SK-N-SH treated with all-trans-retinoic acid at 6 μM for 48 hours (cell line): ENCODE results near the gene LRRC4C.

Experiments
- ATAC-seq: fragments of 200-7000 bp; cut with Tn5 transposase; 3 replicates; pipeline ENCODE4 v1.9.1; 2020; ENCODE audit warnings: mild to moderate bottlenecking, moderate library complexity
- ARNTL ChIP-seq: fragments of 450-650 bp; formaldehyde crosslinking; IDR thresholded peaks from 2 replicates; pipeline ENCODE4 v1.5.0; 2020; ENCODE audit warnings: low read depth, mild to moderate bottlenecking, moderate library complexity, borderline replicate concordance
- BACH2 ChIP-seq: fragments of 250-450 bp; sonication (Bioruptor Pico); IDR thresholded peaks from 2 replicates; pipeline ENCODE4 v1.9.0; 2021; ENCODE audit warnings: mild to moderate bottlenecking, borderline replicate concordance
- CSDC2 ChIP-seq: fragments of 250-450 bp; sonication (Bioruptor Pico); IDR thresholded peaks from 2 replicates; pipeline ENCODE4 v1.5.0; 2020; ENCODE audit warnings: mild to moderate bottlenecking, moderate library complexity
- ESRRG ChIP-seq: fragments of 250-450 bp; sonication (Bioruptor Pico); IDR thresholded peaks from 2 replicates; pipeline ENCODE4 v1.6.1; 2021; ENCODE audit warnings: mild to moderate bottlenecking
- ISL1 ChIP-seq: fragments of 250-450 bp; sonication (Bioruptor Pico); IDR thresholded peaks from 2 replicates; pipeline ENCODE4 v2.1.2; 2022; ENCODE audit warnings: mild to moderate bottlenecking, moderate library complexity
- OSR1 ChIP-seq: fragments of 250-450 bp; sonication (Bioruptor Pico); IDR thresholded peaks from 2 replicates; pipeline ENCODE4 v1.8.0; 2022; ENCODE audit warnings: moderate library complexity, mild to moderate bottlenecking, inconsistent platforms
- PATZ1 ChIP-seq: fragments of 250-450 bp; sonication (Bioruptor Pico); IDR thresholded peaks from 2 replicates; pipeline ENCODE4 v1.8.0; 2020; ENCODE audit warnings: mild to moderate bottlenecking, moderate library complexity, borderline replicate concordance
- POU6F1 ChIP-seq: fragments of 250-450 bp; sonication (Bioruptor Pico); IDR thresholded peaks from 2 replicates; pipeline ENCODE4 v1.8.0; 2021; ENCODE audit warnings: low read depth, mild to moderate bottlenecking, moderate library complexity, borderline replicate concordance
- RARB ChIP-seq: fragments of 250-450 bp; sonication (Bioruptor Pico); IDR thresholded peaks from 2 replicates; pipeline ENCODE4 v1.8.0; 2021; ENCODE audit warnings: mild to moderate bottlenecking, moderate library complexity
- SNAI2 ChIP-seq: fragments of 250-450 bp; sonication (Bioruptor Pico); IDR thresholded peaks from 2 replicates; pipeline ENCODE4 v1.5.0; 2020; ENCODE audit warnings: mild to moderate bottlenecking, moderate library complexity
- TCF4 ChIP-seq: fragments of 250-450 bp; sonication (Bioruptor Pico); IDR thresholded peaks from 2 replicates; pipeline ENCODE4 v1.8.0; 2021; ENCODE audit warnings: mild to moderate bottlenecking, moderate library complexity, borderline replicate concordance
- TOX ChIP-seq: fragments of 250-450 bp; sonication (Bioruptor Pico); IDR thresholded peaks from 2 replicates; pipeline ENCODE4 v1.8.0; 2021; ENCODE audit warnings: mild to moderate bottlenecking, moderate library complexity, borderline replicate concordance
- ZC3H10 ChIP-seq: fragments of 250-450 bp; sonication (Bioruptor Pico); IDR thresholded peaks from 2 replicates; pipeline ENCODE4 v1.5.1; 2021; ENCODE audit warnings: mild to moderate bottlenecking, moderate library complexity
- ZFP3 ChIP-seq: fragments of 250-450 bp; sonication (Bioruptor Pico); IDR thresholded peaks from 2 replicates; pipeline ENCODE4 v1.5.0; 2020; ENCODE audit warnings: mild to moderate bottlenecking, moderate library complexity
- ZFP30 ChIP-seq: fragments of 450-650 bp; formaldehyde crosslinking; IDR thresholded peaks from 2 replicates; pipeline ENCODE4 v1.5.0; 2022; ENCODE audit warnings: mild to moderate bottlenecking, moderate library complexity
- ZNF565 ChIP-seq: fragments of 450-650 bp; formaldehyde crosslinking; conservative IDR thresholded peaks from 2 replicates; pipeline ENCODE4 v1.5.0; 2020; ENCODE audit warnings: low read depth, mild to moderate bottlenecking, moderate library complexity
- ZNF8 ChIP-seq: fragments of 450-650 bp; formaldehyde crosslinking; IDR thresholded peaks from 2 replicates; pipeline ENCODE4 v1.5.0; 2020; ENCODE audit warnings: mild to moderate bottlenecking, moderate library complexity
- TF ChIP-seq, protein P1 (sequence below): fragments of 250-450 bp; sonication (Bioruptor Pico); IDR thresholded peaks from 2 replicates; pipeline ENCODE4 v1.5.0; 2020; ENCODE audit warnings: mild to moderate bottlenecking, moderate library complexity
- TF ChIP-seq, protein P2 (sequence below): fragments of 250-450 bp; sonication (Bioruptor Pico); IDR thresholded peaks from 2 replicates; pipeline ENCODE4 v1.5.1; 2020; ENCODE audit warnings: low read depth, mild to moderate bottlenecking, moderate library complexity

Gene LRRC4C

DNA sequence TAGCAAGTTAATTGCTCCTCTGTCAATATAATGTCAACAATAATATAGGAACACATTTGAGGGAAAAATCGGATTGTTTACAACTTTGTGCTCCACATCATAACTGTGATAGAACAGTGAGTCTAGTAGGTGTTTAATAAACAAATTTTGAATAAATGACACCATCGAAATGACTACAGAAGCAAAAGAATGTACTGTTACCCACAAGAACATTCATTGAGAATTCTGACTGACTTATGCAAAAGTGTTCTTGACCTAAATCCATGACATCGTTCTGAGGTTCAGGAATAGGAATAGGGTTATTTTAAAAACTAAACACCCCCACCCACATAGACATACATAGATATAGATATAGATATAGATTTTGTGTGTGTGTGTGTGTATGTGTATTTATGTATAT, 8.4 kb downstream of the LRRC4C start:
- TF ChIP-seq ZC3H10 (no peak), SNAI2 (CRISPR knock-in tag) (no peak), POU6F1 (CRISPR knock-in tag) (no peak), RARB (CRISPR knock-in tag) (no peak)
- no peak for ATAC-seq

DNA sequence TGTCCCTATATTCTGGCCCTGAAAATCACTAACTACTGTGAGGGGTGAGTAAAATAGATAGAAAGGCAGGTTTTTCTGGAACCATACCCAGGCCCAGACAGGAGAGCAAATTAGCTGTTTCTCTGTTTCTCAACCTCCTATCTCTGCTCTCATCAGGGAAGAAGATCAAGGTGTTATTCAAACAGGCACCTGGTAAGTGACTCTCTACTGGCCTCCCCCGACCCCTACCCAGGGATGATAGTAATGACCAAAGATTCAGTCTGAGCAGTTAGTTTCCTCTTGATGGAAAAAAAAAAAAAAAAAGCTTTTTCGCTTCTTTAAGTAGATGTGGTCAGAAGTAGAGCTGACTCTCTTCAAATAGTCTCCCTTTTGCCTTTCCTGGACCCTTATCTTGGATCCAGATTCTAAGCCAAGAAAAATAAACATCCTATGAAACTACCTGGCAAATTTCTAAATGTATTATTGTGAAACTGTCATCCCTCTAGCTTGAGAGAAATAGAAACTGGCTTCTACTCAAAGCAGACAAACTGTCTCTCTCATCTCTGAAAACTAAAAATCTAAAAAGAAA, 9.9 kb downstream of the LRRC4C start:
- no peak for TF ChIP-seq OSR1
- no peak for TF ChIP-seq ZFP3
- TF ChIP-seq, protein P1, sequence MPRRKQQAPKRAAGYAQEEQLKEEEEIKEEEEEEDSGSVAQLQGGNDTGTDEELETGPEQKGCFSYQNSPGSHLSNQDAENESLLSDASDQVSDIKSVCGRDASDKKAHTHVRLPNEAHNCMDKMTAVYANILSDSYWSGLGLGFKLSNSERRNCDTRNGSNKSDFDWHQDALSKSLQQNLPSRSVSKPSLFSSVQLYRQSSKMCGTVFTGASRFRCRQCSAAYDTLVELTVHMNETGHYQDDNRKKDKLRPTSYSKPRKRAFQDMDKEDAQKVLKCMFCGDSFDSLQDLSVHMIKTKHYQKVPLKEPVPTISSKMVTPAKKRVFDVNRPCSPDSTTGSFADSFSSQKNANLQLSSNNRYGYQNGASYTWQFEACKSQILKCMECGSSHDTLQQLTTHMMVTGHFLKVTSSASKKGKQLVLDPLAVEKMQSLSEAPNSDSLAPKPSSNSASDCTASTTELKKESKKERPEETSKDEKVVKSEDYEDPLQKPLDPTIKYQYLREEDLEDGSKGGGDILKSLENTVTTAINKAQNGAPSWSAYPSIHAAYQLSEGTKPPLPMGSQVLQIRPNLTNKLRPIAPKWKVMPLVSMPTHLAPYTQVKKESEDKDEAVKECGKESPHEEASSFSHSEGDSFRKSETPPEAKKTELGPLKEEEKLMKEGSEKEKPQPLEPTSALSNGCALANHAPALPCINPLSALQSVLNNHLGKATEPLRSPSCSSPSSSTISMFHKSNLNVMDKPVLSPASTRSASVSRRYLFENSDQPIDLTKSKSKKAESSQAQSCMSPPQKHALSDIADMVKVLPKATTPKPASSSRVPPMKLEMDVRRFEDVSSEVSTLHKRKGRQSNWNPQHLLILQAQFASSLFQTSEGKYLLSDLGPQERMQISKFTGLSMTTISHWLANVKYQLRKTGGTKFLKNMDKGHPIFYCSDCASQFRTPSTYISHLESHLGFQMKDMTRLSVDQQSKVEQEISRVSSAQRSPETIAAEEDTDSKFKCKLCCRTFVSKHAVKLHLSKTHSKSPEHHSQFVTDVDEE: no peak
- TF ChIP-seq ZFP30 (CRISPR knock-in tag): no peak
- TF ChIP-seq RARB (CRISPR knock-in tag): no peak
- TF ChIP-seq ZNF565 (CRISPR knock-in tag): no peak
- TF ChIP-seq, protein P2, sequence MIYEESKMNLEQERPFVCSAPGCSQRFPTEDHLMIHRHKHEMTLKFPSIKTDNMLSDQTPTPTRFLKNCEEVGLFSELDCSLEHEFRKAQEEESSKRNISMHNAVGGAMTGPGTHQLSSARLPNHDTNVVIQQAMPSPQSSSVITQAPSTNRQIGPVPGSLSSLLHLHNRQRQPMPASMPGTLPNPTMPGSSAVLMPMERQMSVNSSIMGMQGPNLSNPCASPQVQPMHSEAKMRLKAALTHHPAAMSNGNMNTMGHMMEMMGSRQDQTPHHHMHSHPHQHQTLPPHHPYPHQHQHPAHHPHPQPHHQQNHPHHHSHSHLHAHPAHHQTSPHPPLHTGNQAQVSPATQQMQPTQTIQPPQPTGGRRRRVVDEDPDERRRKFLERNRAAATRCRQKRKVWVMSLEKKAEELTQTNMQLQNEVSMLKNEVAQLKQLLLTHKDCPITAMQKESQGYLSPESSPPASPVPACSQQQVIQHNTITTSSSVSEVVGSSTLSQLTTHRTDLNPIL (CRISPR knock-in tag): no peak
- no peak for TF ChIP-seq ARNTL (CRISPR knock-in tag)
- TF ChIP-seq SNAI2 (CRISPR knock-in tag): no peak
- no peak for TF ChIP-seq ZC3H10
- no peak for TF ChIP-seq TCF4 (CRISPR knock-in tag)
- TF ChIP-seq ISL1 (CRISPR knock-in tag): no peak
- ATAC-seq: no peak

- ATAC-seq: no peak
- no peak for TF ChIP-seq ESRRG (CRISPR knock-in tag)
- TF ChIP-seq ARNTL (CRISPR knock-in tag): no peak
- TF ChIP-seq ZFP30 (CRISPR knock-in tag): no peak
- TF ChIP-seq CSDC2 (CRISPR knock-in tag): no peak
- TF ChIP-seq PATZ1 (CRISPR knock-in tag): no peak
- TF ChIP-seq ZC3H10: no peak
- no peak for TF ChIP-seq TOX (CRISPR knock-in tag)
- TF ChIP-seq ISL1 (CRISPR knock-in tag): no peak
- no peak for TF ChIP-seq BACH2 (CRISPR knock-in tag)
- TF ChIP-seq ZNF565 (CRISPR knock-in tag): no peak
- TF ChIP-seq POU6F1 (CRISPR knock-in tag): no peak
- no peak for TF ChIP-seq ZFP3
- TF ChIP-seq RARB (CRISPR knock-in tag): no peak
- TF ChIP-seq TCF4 (CRISPR knock-in tag): no peak
- no peak for TF ChIP-seq ZNF8
- TF ChIP-seq, all 23 proteins: peak for 0
Observed at GRCh38 chr11:41446566-41446965, 12.9 kb downstream of the LRRC4C start.
